Stimulated activated CD4-positive, alpha-beta T cell treated with anti-CD3 and anti-CD28 coated beads, TNF-alpha, amount 100 ng/mL, for 24 hours (primary cell): ENCODE measurements around the gene SIN3A.
A peak's percentile ranks its signal among the peaks of the same experiment; 100 is the strongest.
"Not testable (repeated sequence)": the region's sequence is repeated elsewhere in the genome, so short reads cannot be mapped to it uniquely, and the experiment has no call there.

Source experiments
- DNase-seq, 3 experiments: peaks; one replicate each; pipeline ENCODE4 v3.0.0-alpha.2; 2020; ENCODE audit warnings: low read depth in 3 of 3

The SIN3A gene

GRCh38 chr15:75357976-75358673 is 93.4 kb downstream of the SIN3A start:
- no peak for DNase-seq

- DNase-seq = no peak
Observed at GRCh38 chr15:75356517-75356916, 95.0 kb downstream of the SIN3A start.

GRCh38 chr15:75356006-75356405 is 95.5 kb downstream of the SIN3A start:
- DNase-seq = no peak

GRCh38 chr15:75355369-75355768 is 96.1 kb downstream of the SIN3A start:
- no peak for DNase-seq

- DNase-seq = no peak
Observed at GRCh38 chr15:75354454-75354853, 97.0 kb downstream of the SIN3A start.

- DNase-seq = no peak
Observed at GRCh38 chr15:75353604-75354003, 97.9 kb downstream of the SIN3A start.

- no peak for DNase-seq
Observed at GRCh38 chr15:75352186-75353080, 99.1 kb downstream of the SIN3A start.

GRCh38 chr15:75350601-75351361 is 100.7 kb downstream of the SIN3A start:
- no peak for DNase-seq

- peak in 2 of 3 experiments; percentile 29 to 72 for DNase-seq
Observed at GRCh38 chr15:75349851-75350588, 101.5 kb downstream of the SIN3A start.

GRCh38 chr15:75349351-75349669 is 102.2 kb downstream of the SIN3A start:
- DNase-seq = not testable (repeated sequence)

GRCh38 chr15:75348562-75349350 is 102.7 kb downstream of the SIN3A start:
- DNase-seq = no peak

GRCh38 chr15:75348034-75348561 is 103.4 kb downstream of the SIN3A start:
- DNase-seq = no peak

- peak in 1 of 3 experiments; percentile 55 for DNase-seq
Observed at GRCh38 chr15:75347222-75348033, 104.1 kb downstream of the SIN3A start.

- no peak for DNase-seq
Observed at GRCh38 chr15:75346796-75347221, 104.7 kb downstream of the SIN3A start, which contains the start of gene NEIL1. NEIL1 (plus strand) TSS chr15:75347039; CDS start chr15:75348906, 1,867 bp downstream.

GRCh38 chr15:75343953-75344352 is 107.5 kb downstream of the SIN3A start:
- DNase-seq = not testable (repeated sequence)

GRCh38 chr15:75342221-75342620 is 109.3 kb downstream of the SIN3A start:
- no peak for DNase-seq

- DNase-seq = no peak
Observed at GRCh38 chr15:75339531-75340240, 111.8 kb downstream of the SIN3A start.

GRCh38 chr15:75338661-75339240 is 112.7 kb downstream of the SIN3A start:
- no peak for DNase-seq
